Measurements from ENCODE around the gene MPG.

DNA sequence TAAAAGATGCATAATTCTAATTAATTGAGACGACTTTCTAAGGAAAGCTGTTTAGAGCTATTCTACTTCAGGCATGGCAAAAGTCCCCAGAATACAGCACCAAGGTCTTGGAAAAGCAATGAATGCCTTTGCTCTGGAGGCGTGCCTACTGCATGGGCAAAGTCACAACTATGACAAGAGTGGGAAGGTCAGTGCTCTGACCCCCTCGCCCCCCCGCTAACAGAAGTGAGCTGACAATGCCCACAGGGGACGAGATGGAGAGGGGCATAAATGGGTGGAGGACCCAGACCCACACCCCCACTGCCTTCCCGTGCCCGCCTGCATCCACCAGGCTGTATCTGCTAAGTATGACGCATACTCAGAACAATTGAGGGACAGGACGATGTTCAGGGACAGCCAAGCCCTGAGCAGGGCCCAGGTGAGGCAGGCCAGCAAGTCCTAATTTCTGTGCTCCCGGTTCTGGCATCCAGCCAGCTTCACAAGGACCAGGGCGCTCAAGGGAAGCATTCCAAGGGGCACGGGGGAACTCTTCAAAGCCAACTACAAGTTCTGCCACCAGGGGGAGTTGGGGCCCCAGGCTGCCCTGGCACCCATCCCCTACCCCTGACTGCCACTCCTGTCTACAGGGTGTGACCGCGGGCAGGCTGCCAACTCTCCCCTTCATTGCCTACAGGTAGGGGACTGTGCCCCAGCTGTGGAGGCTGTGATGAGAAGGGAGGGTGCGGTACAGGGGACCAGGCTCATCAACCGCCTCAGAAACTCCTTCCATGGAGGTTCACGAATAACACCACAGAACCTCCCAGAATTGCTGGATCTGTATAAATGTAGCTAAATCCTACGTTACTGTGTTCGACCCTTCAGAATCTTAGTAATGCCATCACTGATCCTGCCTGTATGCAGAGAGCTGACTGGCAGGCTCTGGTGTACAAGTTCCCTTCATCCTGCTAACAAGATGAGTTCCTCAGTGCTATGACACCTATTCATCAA, 39.6 kb downstream of the MPG start:
- TF ChIP-seq FOXA1 (IDR thresholded peaks at IDR 0.05): no peak
- TF ChIP-seq, protein P1, sequence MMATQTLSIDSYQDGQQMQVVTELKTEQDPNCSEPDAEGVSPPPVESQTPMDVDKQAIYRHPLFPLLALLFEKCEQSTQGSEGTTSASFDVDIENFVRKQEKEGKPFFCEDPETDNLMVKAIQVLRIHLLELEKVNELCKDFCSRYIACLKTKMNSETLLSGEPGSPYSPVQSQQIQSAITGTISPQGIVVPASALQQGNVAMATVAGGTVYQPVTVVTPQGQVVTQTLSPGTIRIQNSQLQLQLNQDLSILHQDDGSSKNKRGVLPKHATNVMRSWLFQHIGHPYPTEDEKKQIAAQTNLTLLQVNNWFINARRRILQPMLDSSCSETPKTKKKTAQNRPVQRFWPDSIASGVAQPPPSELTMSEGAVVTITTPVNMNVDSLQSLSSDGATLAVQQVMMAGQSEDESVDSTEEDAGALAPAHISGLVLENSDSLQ (IDR thresholded peaks at IDR 0.05): no peak
